Nephron (organoid): ENCODE results near the gene ZNF775.

Experiments
- H3K27ac Mint-ChIP-seq, 3 experiments: 2 replicates each; pipeline ENCODE4 v1.8.0; 2020; ENCODE audit warnings: mixed read lengths in 3 of 3, mild to moderate bottlenecking in 2 of 3, moderate library complexity in 1 of 3
- H3K27me3 Mint-ChIP-seq: 2 replicates; pipeline ENCODE4 v1.8.0; 2021; ENCODE audit warnings: low read depth, mild to moderate bottlenecking, moderate library complexity, mixed read lengths
- H3K36me3 Mint-ChIP-seq: 2 replicates; pipeline ENCODE4 v1.8.0; 2020; ENCODE audit warnings: low read depth, mixed read lengths
- H3K4me1 Mint-ChIP-seq: 2 replicates; pipeline ENCODE4 v1.8.0; 2020; ENCODE audit warnings: mixed read lengths
- H3K4me3 Mint-ChIP-seq, 3 experiments: 2 replicates each; pipeline ENCODE4 v1.8.0; 2020; ENCODE audit warnings: mild to moderate bottlenecking in 3 of 3, mixed read lengths in 3 of 3, moderate library complexity in 2 of 3
- H3K9me3 Mint-ChIP-seq: 2 replicates; pipeline ENCODE4 v1.8.0; 2020; ENCODE audit warnings: mixed read lengths
- CTCF ChIP-seq, 3 experiments: fragments of 200-600 bp; sonication (generic); IDR thresholded peaks; one replicate each; pipeline ENCODE4 v1.5.0; 2021; ENCODE audit warnings: antibody characterized with exemption in 3 of 3; ENCODE audit not compliant: unreplicated experiment in 3 of 3

The ZNF775 gene

GRCh38 chr7:150406312-150406566 lies 27.1 kb downstream of the ZNF775 start:
- peaks cover 15% of the 10 kb centered on the region for H3K36me3 Mint-ChIP-seq
- no peak for TF ChIP-seq CTCF (IDR thresholded peaks at IDR 0.05; ENCODE audit: unreplicated experiment in 3 of 3)

GRCh38 chr7:150406567-150407421 lies 27.7 kb downstream of the ZNF775 start:
- H3K27ac Mint-ChIP-seq = peak overlapping the region; percentile 91 to 99 (median 96)
- H3K36me3 Mint-ChIP-seq = peaks cover 15% of the 10 kb centered on the region
- H3K4me3 Mint-ChIP-seq = peak overlapping the region; percentile 93 to 97 (median 94)
- no peak for TF ChIP-seq CTCF (IDR thresholded peaks at IDR 0.05; ENCODE audit: unreplicated experiment in 3 of 3)
- H3K4me1 Mint-ChIP-seq = peaks cover 53% of the 10 kb centered on the region
- no peaks in the 10 kb centered on the region for H3K27me3 Mint-ChIP-seq
- no peaks in the 10 kb centered on the region for H3K9me3 Mint-ChIP-seq

More at GRCh38 chr7:150406312-150406566, 27.1 kb downstream of the ZNF775 start:
- no peaks in the 10 kb centered on the region for H3K9me3 Mint-ChIP-seq
- peaks cover 58% of the 10 kb centered on the region for H3K4me1 Mint-ChIP-seq
- H3K4me3 Mint-ChIP-seq = peak overlapping the region; percentile 93 to 97 (median 94)
- no peaks in the 10 kb centered on the region for H3K27me3 Mint-ChIP-seq
- H3K27ac Mint-ChIP-seq = peak overlapping the region; percentile 91 to 99 (median 96)

GRCh38 chr7:150407588-150408392 lies 28.7 kb downstream of the ZNF775 start:
- Mint-ChIP-seq H3K36me3 (peaks cover 15% of the 10 kb centered on the region), H3K27ac (peak overlapping the region in 2 of 3 experiments; percentile 91 to 99), H3K9me3 (no peaks in the 10 kb centered on the region), H3K4me1 (peaks cover 43% of the 10 kb centered on the region), H3K27me3 (no peaks in the 10 kb centered on the region), H3K4me3 (no peak overlapping the region)
- no peak for TF ChIP-seq CTCF (IDR thresholded peaks at IDR 0.05; ENCODE audit: unreplicated experiment in 3 of 3)

GRCh38 chr7:150408393-150409299 lies 29.5 kb downstream of the ZNF775 start:
- Mint-ChIP-seq H3K9me3 (no peaks in the 10 kb centered on the region), H3K27me3 (peaks cover 4% of the 10 kb centered on the region), H3K4me3 (peak overlapping the region; percentile 43 to 66 (median 52)), H3K27ac (peak overlapping the region; percentile 41 to 84 (median 77)), H3K4me1 (peaks cover 34% of the 10 kb centered on the region), H3K36me3 (peaks cover 15% of the 10 kb centered on the region)
- no peak for TF ChIP-seq CTCF (IDR thresholded peaks at IDR 0.05; ENCODE audit: unreplicated experiment in 3 of 3)

- peak overlapping the region; percentile 41 to 84 (median 77) for H3K27ac Mint-ChIP-seq
- H3K4me1 Mint-ChIP-seq = peaks cover 26% of the 10 kb centered on the region
- peak overlapping the region in 1 of 3 experiments; percentile 21 for H3K4me3 Mint-ChIP-seq
- peaks cover 4% of the 10 kb centered on the region for H3K27me3 Mint-ChIP-seq
- H3K9me3 Mint-ChIP-seq = no peaks in the 10 kb centered on the region
- H3K36me3 Mint-ChIP-seq = peaks cover 15% of the 10 kb centered on the region
- TF ChIP-seq CTCF (IDR thresholded peaks at IDR 0.05; ENCODE audit: unreplicated experiment in 3 of 3) = no peak
Observed at GRCh38 chr7:150409300-150410030, 30.3 kb downstream of the ZNF775 start.
